Stimulated activated CD4-positive, alpha-beta T cell treated with anti-CD3 and anti-CD28 coated beads, Interleukin-4, amount 100 ng/mL, for 4 hours (primary cell): ENCODE data around the gene CCKAR.

ENCODE experiments used
- DNase-seq, 2 experiments: peaks; one replicate each; pipeline ENCODE4 v3.0.0-alpha.2; 2020

The CCKAR gene

GRCh38 chr4:26458157-26458561 lies 32.1 kb downstream of the CCKAR start:
- no peak for DNase-seq

- DNase-seq, result no peak
Measured at GRCh38 chr4:26457412-26457811, 32.9 kb downstream of the CCKAR start.

- no peak for DNase-seq
Measured at GRCh38 chr4:26455571-26455970, 34.7 kb downstream of the CCKAR start.

GRCh38 chr4:26454961-26455360 lies 35.3 kb downstream of the CCKAR start:
- DNase-seq, result no peak

- DNase-seq, result no peak
Measured at GRCh38 chr4:26452565-26453531, 37.4 kb downstream of the CCKAR start.

- no peak for DNase-seq
Measured at GRCh38 chr4:26451597-26451996, 38.7 kb downstream of the CCKAR start.

GRCh38 chr4:26450418-26450817 lies 39.9 kb downstream of the CCKAR start:
- DNase-seq, result no peak

- no peak for DNase-seq
Measured at GRCh38 chr4:26447378-26447777, 42.9 kb downstream of the CCKAR start.

- DNase-seq, result no peak
Measured at GRCh38 chr4:26441771-26442170, 48.5 kb downstream of the CCKAR start.

- no peak for DNase-seq
Measured at GRCh38 chr4:26441102-26441501, 49.2 kb downstream of the CCKAR start.

- no peak for DNase-seq
Measured at GRCh38 chr4:26434030-26434639, 56.1 kb downstream of the CCKAR start.

GRCh38 chr4:26433556-26433955 lies 56.7 kb downstream of the CCKAR start:
- no peak for DNase-seq

GRCh38 chr4:26432419-26432818 lies 57.9 kb downstream of the CCKAR start:
- no peak for DNase-seq

- no peak for DNase-seq
Measured at GRCh38 chr4:26431461-26432180, 58.7 kb downstream of the CCKAR start.
